Spleen (tissue), 11 donors: ENCODE measurements around the gene USP32. TPM values are rescaled to one million over a fixed set of nuclear protein-coding genes. Genes with fewer than 3 reads are reported as not detected.

Experiments used
- DNase-seq: peaks from one replicate; pipeline ENCODE4 v3.0.0-alpha.2; 2020
- H3K27ac ChIP-seq, 8 donors: fragments of 200-600 bp; sonication (generic) in 7 of 8; 1 replicate in 4 of 8; 2 replicates in 4 of 8; pipeline versions ENCODE4 v1.5.0 to v1.8.0; 2016 to 2021; ENCODE audit warnings: inconsistent platforms in 4 of 8, mild to moderate bottlenecking in 4 of 8, moderate library complexity in 1 of 8
- H3K27me3 ChIP-seq, 7 donors: fragments of 200-600 bp; sonication (generic) in 6 of 7; replicated peaks in 1 of 7; 1 replicate in 4 of 7; 2 replicates in 3 of 7; pipeline versions ENCODE4 v1.5.0 to v1.8.0; 2016 to 2021; ENCODE audit warnings: inconsistent platforms in 3 of 7, mild to moderate bottlenecking in 1 of 7
- H3K36me3 ChIP-seq, 6 donors: fragments of 200-600 bp; sonication (generic) in 5 of 6; 1 replicate in 4 of 6; 2 replicates in 2 of 6; pipeline versions ENCODE4 v1.5.0 to v1.8.0; 2016 to 2021; ENCODE audit warnings: inconsistent platforms in 2 of 6
- H3K4me1 ChIP-seq, 6 donors: fragments of 200-600 bp; sonication (generic) in 5 of 6; 1 replicate in 3 of 6; 2 replicates in 3 of 6; pipeline versions ENCODE4 v1.5.0 to v1.8.0; 2016 to 2021; ENCODE audit warnings: inconsistent platforms in 3 of 6
- H3K4me3 ChIP-seq, 8 donors: fragments of 200-600 bp; sonication (generic) in 7 of 8; 1 replicate in 4 of 8; 2 replicates in 4 of 8; pipeline versions ENCODE4 v1.5.0 to v1.8.0; 2016 to 2021; ENCODE audit warnings: inconsistent platforms in 4 of 8, mild to moderate bottlenecking in 4 of 8, moderate library complexity in 2 of 8
- H3K9me3 ChIP-seq, 8 donors: fragments of 200-600 bp; sonication (generic) in 7 of 8; 1 replicate in 4 of 8; 2 replicates in 4 of 8; pipeline versions ENCODE4 v1.5.0 to v1.8.0; 2016 to 2021; ENCODE audit warnings: inconsistent platforms in 4 of 8
- CTCF ChIP-seq, 11 experiments: fragments of 200-600 bp in 7 of 11; fragments of 450-650 bp in 4 of 11; sonication (generic) in 4 of 11; IDR thresholded peaks in 8 of 11; conservative IDR thresholded peaks in 3 of 11; 1 replicate in 7 of 11; 2 replicates in 4 of 11; pipeline versions ENCODE4 v1.4.0 to v1.8.0; 2016 to 2021; ENCODE audit warnings: antibody characterized with exemption in 11 of 11, inconsistent platforms in 4 of 11, mild to moderate bottlenecking in 1 of 11
- POLR2A ChIP-seq, 3 donors: fragments of 450-650 bp; IDR thresholded peaks; one replicate each; pipeline ENCODE4 v1.5.1; 2017; ENCODE audit warnings: antibody characterized with exemption in 3 of 3, mild to moderate bottlenecking in 1 of 3
- POLR2AphosphoS5 ChIP-seq, 3 donors: sonication (generic); formaldehyde crosslinking; IDR thresholded peaks; one replicate each; pipeline ENCODE4 v1.5.1; 2017; ENCODE audit warnings: antibody characterized with exemption in 3 of 3
- WGBS, 5 donors: extraction: QIAGEN DNeasy Blood & Tissue Kit in 3 of 5; methylation state at CpG; one replicate each; pipeline versions ENCODE4 v1.1.5 to v1.1.7; 2013 to 2018; 5-methylcytosine and 5-hydroxymethylcytosine counted together
- intact Hi-C: fragments of 100-400 bp; cut with DNase I; formaldehyde crosslinking; loops from one replicate; pipeline ENCODE4 v1.15.0; 2023; ENCODE audit warnings: low total_unique reads
- polyA plus RNA-seq, 3 donors: library from polyadenylated mRNA; stranded (reverse); fragments of 200-250 nt; gene quantifications; one replicate each; pipeline ENCODE4 v1.2.1, GENCODE V29; 2013
- total RNA-seq, 7 donors: library from RNA; depleted of rRNA in 3 of 7; stranded (reverse); fragments of >200 nt in 3 of 7; fragmentation: NEBNext Ultra II Directional in 4 of 7; extraction: Animal tissue kit (Norgen Biotek cat#: 25700) in 4 of 7; gene quantifications; one replicate each; pipeline versions ENCODE4 v1.1.0 to v1.2.1, GENCODE V29; 2016 to 2021
- donor health status: healthy with polysubstance abuse.
- donor health status: DM: no; HTN: no; CAD: no; lungs with moderate emphysema.
- donor health status: DM: no; HTN: no; CAD: no.
- donor health status: Bipolar disorder and iron deficiency.
- donor health status: healthy.
- donor health status: DM: no; HTN: no; CAD: no.
- donor health status: DM: yes; HTN: yes; CAD: no.

The USP32 gene
- total and polyA plus RNA-seq, 10 donors = 7.3 to 115 (median 79.8) TPM

GRCh38 chr17:60169921-60170817 lies 221.8 kb downstream of the USP32 start:
- peaks cover 0 to 6% (median 0%) of the 10 kb centered on the region in 6 donors for H3K36me3 ChIP-seq
- H3K27me3 ChIP-seq = no peaks in the 10 kb centered on the region
- peak overlapping the region in 7 of 8 donors; percentile 33 to 88 (median 65) for H3K27ac ChIP-seq
- DNase-seq = no peak
- 68 to 74% (median 72%) methylated on average over 10 of the region's 10 CpGs for WGBS, 5 donors
- H3K4me1 ChIP-seq = peaks cover 0 to 51% (median 11%) of the 10 kb centered on the region in 6 donors
- no peak for TF ChIP-seq CTCF (IDR thresholded peaks at IDR 0.05 in 8 of 11, conservative IDR thresholded peaks at IDR 0.05 in 3 of 11)
- peak in 1 of 3 donors; percentile 76 for TF ChIP-seq POLR2AphosphoS5 (IDR thresholded peaks at IDR 0.05)
- TF ChIP-seq POLR2A (IDR thresholded peaks at IDR 0.05) = no peak
- intact Hi-C loops = no loop called here
- H3K9me3 ChIP-seq = no peaks in the 10 kb centered on the region
- peak overlapping the region in 1 of 8 donors; percentile 29 for H3K4me3 ChIP-seq

GRCh38 chr17:60168654-60169053 lies 223.3 kb downstream of the USP32 start:
- no peak for TF ChIP-seq POLR2A (IDR thresholded peaks at IDR 0.05)
- TF ChIP-seq CTCF (IDR thresholded peaks at IDR 0.05 in 8 of 11, conservative IDR thresholded peaks at IDR 0.05 in 3 of 11) = no peak
- TF ChIP-seq POLR2AphosphoS5 (IDR thresholded peaks at IDR 0.05) = no peak
- Histone ChIP-seq H3K27ac (no peak overlapping the region), H3K36me3 (no peaks in the 10 kb centered on the region), H3K4me1 (peaks cover 0 to 58% (median 14%) of the 10 kb centered on the region in 6 donors), H3K9me3 (no peaks in the 10 kb centered on the region), H3K27me3 (no peaks in the 10 kb centered on the region), H3K4me3 (no peak overlapping the region)
- 78 to 91% (median 84%) methylated on average over 7 of the region's 7 CpGs for WGBS, 5 donors
- intact Hi-C loops = no loop called here
- DNase-seq = no peak

- H3K9me3 ChIP-seq = no peaks in the 10 kb centered on the region
- peaks cover 0 to 65% (median 23%) of the 10 kb centered on the region in 6 donors for H3K4me1 ChIP-seq
- H3K27me3 ChIP-seq = no peaks in the 10 kb centered on the region
- WGBS, 5 donors = 74 to 85% (median 79%) methylated on average over 8 to 11 of the region's 11 CpGs
- intact Hi-C loops = no loop called here
- no peaks in the 10 kb centered on the region for H3K36me3 ChIP-seq
- no peak for DNase-seq
- TF ChIP-seq POLR2AphosphoS5 (IDR thresholded peaks at IDR 0.05) = peak in 1 of 3 donors; percentile 6
- no peak for TF ChIP-seq CTCF (IDR thresholded peaks at IDR 0.05 in 8 of 11, conservative IDR thresholded peaks at IDR 0.05 in 3 of 11)
- no peak overlapping the region for H3K4me3 ChIP-seq
- H3K27ac ChIP-seq = peak overlapping the region in 2 of 8 donors; percentile 30 to 49
Measured at GRCh38 chr17:60167065-60167741, 224.7 kb downstream of the USP32 start.

GRCh38 chr17:60165971-60166370 lies 226.0 kb downstream of the USP32 start:
- TF ChIP-seq POLR2A (IDR thresholded peaks at IDR 0.05) (no peak), POLR2AphosphoS5 (IDR thresholded peaks at IDR 0.05) (no peak), CTCF (IDR thresholded peaks at IDR 0.05 in 8 of 11, conservative IDR thresholded peaks at IDR 0.05 in 3 of 11) (no peak)
- no peak for DNase-seq
- Histone ChIP-seq H3K27me3 (peaks cover 0 to 12% (median 0%) of the 10 kb centered on the region in 7 donors), H3K4me3 (no peak overlapping the region), H3K36me3 (no peaks in the 10 kb centered on the region), H3K9me3 (no peaks in the 10 kb centered on the region), H3K27ac (no peak overlapping the region), H3K4me1 (peaks cover 0 to 65% (median 28%) of the 10 kb centered on the region in 6 donors)
- 42 to 55% (median 46%) methylated on average over 5 of the region's 5 CpGs for WGBS, 5 donors
- intact Hi-C loops = no loop called here
